B cell (primary cell): ENCODE measurements around the gene ARSA.

Source experiments
- EZH2 ChIP-seq: IDR thresholded peaks from 2 replicates; pipeline ENCODE4 v1.6.1; 2012; ENCODE audit warnings: borderline replicate concordance, low read depth, mild to moderate bottlenecking, moderate library complexity, low read length; ENCODE audit not compliant: insufficient read depth, poor library complexity, severe bottlenecking
- TF ChIP-seq, protein P1 (sequence below): fragments of 200-600 bp; IDR thresholded peaks from one replicate; pipeline ENCODE4 v1.8.0; 2022; ENCODE audit warnings: antibody characterized with exemption, mild to moderate bottlenecking

DNA sequence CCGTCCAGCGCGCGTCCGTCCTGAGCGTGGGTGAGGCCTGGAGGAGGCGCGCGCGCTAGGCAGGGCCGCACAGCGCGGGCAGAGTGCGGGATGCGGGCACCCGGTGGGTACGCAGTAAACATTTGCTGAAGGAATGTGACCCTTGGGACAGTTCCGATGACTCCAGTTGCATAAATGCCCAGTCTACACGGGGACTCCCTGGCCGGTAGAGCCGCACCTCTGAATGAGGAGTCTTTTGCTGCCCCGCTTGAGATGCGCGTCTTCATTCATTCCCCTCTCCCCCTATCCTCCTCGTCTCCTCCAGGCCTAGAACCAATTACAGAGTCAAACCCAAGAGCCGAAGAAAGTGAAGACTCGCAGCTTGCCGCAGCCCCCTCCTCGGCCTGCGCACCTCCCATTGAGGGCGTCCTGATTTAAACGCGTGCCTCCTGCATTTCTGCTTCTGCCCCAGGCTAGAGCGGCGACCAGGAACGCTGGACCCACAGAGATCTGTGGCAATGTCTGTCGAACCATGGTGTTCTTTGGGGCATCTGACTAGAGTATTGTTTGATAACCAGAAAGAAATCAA is 44.6 kb downstream of the ARSA start:
- TF ChIP-seq, protein P1, sequence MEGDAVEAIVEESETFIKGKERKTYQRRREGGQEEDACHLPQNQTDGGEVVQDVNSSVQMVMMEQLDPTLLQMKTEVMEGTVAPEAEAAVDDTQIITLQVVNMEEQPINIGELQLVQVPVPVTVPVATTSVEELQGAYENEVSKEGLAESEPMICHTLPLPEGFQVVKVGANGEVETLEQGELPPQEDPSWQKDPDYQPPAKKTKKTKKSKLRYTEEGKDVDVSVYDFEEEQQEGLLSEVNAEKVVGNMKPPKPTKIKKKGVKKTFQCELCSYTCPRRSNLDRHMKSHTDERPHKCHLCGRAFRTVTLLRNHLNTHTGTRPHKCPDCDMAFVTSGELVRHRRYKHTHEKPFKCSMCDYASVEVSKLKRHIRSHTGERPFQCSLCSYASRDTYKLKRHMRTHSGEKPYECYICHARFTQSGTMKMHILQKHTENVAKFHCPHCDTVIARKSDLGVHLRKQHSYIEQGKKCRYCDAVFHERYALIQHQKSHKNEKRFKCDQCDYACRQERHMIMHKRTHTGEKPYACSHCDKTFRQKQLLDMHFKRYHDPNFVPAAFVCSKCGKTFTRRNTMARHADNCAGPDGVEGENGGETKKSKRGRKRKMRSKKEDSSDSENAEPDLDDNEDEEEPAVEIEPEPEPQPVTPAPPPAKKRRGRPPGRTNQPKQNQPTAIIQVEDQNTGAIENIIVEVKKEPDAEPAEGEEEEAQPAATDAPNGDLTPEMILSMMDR = no peak
- TF ChIP-seq EZH2 = no peak
